HK-2 (cell line): ENCODE measurements around the gene ATAD3A.
"Not testable (repeated sequence)": the region's sequence is repeated elsewhere in the genome, so short reads cannot be mapped to it uniquely, and the experiment has no call there.

Experiments
- DNase-seq: peaks from one replicate; pipeline ENCODE4 v3.0.0-alpha.2; 2018; ENCODE audit not compliant: unreplicated experiment

The ATAD3A gene

DNA sequence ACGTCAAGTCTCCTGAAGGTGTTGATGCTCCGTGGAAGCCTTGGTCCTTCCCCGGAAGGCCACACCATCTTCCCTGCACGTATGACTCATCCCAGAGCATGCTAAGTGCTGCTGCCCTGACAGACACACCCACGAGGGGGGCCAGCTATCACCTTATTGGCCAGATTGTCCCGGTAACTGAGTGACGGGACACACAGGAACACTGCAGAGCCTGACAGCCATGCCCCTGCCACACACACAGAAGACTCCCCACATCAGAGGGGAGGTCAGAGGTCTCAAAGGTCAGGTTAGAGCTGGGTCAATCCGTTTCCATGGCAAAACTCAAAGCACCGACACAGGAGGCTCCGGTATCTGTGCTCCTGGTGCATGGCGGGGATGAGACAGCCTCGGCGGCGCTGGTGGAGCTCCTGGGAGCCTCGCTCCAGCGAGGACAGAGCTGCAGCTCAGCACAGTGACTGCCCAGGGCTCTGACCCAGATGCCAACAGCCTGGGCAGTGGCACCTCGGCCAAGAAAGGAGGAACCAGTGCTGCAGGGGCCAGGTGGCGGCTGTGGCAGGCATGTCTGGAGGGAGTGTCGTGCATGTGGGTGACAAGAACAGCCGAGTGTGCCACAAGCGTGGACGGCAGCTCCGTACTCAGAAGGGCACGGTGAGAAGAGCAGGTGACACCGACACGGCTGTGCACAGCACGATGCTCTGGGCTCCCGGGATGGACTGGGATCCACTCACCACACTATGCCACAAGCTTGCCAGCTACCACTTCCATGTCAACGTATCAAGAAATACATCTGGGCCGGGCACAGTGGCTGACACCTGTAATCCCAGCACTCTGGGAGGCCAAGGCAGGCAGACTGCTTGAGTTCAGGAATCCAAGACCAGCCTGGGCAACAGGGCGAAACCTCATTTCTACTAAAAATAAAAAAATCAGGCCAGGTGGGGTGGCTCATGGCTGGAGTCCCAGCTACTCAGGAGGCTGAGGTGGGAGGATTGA is 43.3 kb downstream of the ATAD3A start:
- DNase-seq = peak; percentile 67

- no peak for DNase-seq
These were observed 44.5 kb downstream of the ATAD3A start for GRCh38 chr1:1556505-1556904.

GRCh38 chr1:1556961-1557360 is 45.0 kb downstream of the ATAD3A start:
- DNase-seq = not testable (repeated sequence)

DNA sequence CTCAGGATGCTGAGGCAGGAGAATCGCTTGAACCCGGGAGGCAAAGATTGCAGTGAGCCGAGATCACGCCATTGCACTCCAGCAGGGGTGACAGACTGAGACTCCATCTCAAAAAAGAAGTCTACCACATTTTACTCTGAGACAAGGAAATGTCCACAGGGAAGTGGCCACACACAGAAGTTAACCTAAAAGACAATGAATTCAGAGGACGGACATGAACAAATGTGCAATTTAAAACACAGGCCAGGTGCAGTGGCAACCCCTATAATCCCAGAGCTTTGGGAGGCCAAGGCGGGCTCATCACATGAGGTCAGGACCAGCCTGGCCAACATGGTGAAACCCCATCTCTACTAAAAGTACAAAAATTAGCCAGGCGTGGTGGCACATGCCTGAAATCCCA is 45.7 kb downstream of the ATAD3A start:
- not testable (repeated sequence) for DNase-seq

- DNase-seq = no peak
These were observed 46.6 kb downstream of the ATAD3A start for GRCh38 chr1:1558591-1558990.

GRCh38 chr1:1559066-1559465 is 47.1 kb downstream of the ATAD3A start:
- DNase-seq = no peak

DNA sequence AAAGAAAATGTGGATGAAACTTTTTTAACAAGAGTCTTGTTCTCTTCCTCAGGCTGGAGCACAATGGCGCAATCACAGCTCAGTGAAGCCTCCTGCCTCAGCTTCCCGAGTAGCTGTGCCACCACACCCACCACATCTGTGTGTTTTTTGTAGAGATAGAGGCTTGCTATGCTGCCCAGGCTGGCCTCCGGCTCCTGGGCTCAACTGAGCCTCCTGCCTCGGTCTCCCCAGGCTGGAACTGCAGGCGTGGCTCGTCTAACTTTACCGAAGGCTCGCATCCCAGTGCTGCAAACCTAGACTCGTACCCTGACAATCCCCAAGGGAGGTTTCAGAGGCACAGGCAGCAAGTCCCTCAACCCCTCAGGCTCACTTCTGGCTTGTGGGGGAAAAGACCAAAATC is 48.2 kb downstream of the ATAD3A start:
- no peak for DNase-seq

GRCh38 chr1:1561801-1562470 is 50.0 kb downstream of the ATAD3A start:
- DNase-seq = no peak

DNA sequence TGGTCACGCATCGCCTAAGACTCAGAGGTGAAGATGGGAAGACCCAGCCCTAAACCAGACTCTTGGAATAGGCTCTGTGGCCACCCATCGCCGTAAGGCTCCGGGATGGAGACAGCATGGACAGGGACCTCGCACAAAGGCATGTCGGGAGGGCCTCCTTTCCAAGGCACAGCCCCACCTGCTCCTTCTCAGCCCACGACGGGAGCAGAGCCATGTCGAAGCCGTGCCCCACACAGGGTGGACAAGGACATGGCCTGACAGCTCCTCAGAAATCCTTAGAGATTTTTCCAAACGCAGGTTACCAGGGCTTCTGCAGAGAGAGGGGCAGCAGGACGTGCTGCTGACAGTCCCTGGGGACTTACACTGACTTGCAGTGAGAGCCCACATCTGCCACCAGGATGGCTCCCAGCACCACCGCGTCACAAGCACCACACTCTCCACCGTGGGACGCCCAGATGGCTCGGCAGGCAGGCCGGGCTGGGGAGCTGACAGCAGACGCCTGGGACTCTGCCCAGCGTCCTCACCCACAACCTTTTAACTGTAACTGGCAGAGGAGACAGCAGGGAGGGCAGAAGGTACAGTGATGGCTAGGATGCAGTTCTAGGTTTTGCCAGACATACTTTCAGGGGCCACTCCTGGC is 50.7 kb downstream of the ATAD3A start:
- no peak for DNase-seq

DNA sequence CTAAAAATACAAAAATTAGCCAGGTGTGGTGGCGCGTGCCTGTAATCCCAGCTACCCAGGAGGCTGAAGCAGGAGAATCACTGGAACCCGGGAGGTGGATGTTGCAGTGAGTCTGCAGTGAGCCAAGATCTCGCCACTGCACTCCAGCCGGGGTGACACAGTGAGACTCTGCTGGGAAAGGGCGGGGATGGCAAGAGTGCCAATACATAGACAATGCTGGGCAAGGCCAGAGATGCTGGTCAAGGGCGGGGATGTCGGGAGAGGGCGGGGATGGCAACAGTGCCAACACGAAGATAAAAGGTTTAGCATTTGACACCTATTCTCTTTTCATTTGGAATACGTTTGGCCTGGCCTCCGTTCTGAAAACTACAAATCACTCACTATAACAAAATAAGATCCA is 51.7 kb downstream of the ATAD3A start:
- DNase-seq = no peak

- no peak for DNase-seq
These were observed 52.3 kb downstream of the ATAD3A start for GRCh38 chr1:1564268-1564667.

- DNase-seq = no peak
These were observed 53.4 kb downstream of the ATAD3A start for GRCh38 chr1:1565340-1565739.

DNA sequence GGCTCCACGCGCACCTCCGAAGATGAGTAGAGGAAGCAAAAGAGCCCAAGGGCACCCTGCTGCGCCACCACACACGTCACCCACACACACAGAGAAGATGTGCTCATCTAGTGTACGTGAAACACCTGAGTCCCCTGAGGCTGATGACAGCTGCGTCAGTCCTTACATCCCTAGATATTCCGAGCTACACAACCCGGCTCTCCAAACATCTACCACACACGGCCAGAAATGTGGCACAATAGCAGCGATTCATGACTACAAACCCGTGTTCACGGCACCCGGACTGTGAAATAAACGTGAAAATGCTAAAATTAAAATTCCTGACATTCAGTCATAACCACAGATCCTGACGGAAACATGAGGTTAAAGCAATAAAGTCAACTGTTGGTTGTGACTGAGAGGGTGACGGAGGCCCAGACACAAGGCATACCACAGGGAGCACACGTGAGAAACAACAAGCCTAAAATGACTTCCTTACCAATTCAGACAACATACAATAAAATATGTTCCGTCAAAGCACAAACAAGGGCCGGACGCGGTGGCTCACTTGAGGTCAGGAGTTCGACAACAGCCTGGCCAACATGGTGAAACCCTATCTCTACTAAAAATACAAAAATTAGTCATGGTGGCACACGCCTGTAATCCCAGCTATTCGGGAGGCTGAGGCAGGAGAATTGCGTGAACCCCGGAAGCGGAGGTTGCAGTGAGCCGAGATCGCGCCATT is 55.4 kb downstream of the ATAD3A start:
- DNase-seq = no peak

- DNase-seq = no peak
These were observed 55.9 kb downstream of the ATAD3A start for GRCh38 chr1:1567891-1568291.

DNA sequence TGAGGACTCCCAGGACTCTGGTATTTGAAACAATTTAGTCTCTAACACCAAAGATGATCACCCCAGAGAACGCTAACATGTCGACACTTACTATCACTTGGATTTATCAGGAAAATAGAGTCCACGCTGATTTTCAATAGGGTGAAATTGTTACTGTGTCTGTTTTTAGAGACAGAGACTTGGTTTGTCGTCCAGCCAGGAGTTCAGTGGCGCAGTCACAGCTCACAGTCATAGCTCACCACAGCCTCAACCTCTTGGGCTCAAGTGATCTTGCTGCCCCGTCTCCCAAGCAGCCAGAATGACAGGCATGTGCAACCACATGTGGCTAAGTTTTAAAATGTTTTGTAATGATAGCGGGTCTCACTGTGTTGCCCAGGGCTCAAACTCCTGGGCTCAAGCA is 57.4 kb downstream of the ATAD3A start:
- DNase-seq = no peak

GRCh38 chr1:1573843-1574720 is 62.1 kb downstream of the ATAD3A start:
- DNase-seq = peak; percentile 70

DNA sequence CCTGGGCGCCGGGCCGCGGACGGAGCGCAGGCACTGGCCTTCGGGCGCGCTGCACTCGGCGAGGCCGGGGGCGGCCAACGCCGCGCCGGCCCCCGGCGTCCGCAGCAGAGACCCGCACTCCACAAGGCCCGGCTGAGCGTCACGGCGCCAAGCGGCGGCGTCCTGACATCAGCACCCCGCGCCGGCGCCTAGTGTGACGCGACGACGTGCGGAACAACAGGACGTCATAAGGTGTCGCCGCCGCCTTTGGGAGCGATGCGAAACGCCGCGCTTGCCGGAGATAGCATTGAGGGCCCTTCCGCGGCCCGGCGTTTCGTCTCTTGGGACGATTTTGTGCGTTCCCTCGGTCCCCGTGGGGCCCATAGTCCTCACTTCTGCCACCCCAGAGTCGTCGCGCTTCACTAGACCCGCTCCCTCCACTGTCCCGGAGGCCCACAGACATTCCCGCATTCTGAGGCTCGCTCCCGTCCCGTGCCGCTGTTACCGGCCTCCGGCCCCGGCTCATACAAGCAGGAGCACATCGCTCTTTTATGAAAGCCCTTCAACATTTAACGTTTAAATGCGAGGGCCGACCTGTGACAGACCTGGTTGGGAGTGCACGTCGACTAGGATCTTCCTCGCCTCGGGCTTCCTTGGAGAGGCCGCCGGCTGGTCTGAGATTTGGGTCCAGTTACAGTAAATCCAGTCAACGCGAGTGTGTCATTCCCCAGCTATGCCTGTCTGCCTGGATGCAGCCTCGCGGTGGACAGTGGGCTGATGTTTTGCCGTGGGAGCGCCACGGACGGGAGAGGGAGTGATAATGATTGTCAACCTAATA is 63.0 kb downstream of the ATAD3A start, which contains the start of gene SSU72:
TSS of gene SSU72 (minus strand) at position 143 of the 817 bp plus-strand sequence. CDS start 306 bp downstream, outside the sequence.
- peak; percentile 90 for DNase-seq

DNA sequence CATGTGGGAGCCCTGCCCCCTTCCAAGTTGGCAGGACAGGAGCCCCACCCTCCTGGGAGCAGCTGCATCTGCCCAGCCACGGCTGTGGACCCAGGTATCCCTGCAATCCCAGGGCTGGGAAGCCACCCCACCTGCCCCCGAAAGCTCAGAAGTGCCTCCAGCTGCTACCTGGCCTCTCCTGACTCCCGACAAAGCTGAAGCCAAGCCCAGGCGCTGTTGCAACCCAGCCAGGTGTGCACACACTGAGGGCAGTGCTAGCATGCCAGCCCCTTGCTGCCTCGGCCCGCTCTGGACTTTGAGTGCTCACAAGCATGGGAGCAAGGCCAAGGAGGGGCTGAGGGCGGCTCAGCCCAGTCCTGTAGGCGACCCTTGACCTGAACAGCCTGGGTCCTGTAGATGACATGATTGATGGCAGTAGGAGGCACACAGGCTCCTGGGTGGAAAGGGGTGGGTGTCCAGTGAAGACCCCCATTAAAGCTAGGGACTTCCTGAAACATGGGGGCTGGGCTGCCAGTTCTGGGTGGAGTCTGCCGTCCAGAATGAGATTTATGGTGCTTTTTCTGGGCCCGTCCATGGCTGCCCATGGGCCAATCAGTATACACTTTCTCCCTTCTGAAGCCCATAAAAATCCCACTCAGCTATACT is 65.5 kb downstream of the ATAD3A start:
- DNase-seq = no peak

DNA sequence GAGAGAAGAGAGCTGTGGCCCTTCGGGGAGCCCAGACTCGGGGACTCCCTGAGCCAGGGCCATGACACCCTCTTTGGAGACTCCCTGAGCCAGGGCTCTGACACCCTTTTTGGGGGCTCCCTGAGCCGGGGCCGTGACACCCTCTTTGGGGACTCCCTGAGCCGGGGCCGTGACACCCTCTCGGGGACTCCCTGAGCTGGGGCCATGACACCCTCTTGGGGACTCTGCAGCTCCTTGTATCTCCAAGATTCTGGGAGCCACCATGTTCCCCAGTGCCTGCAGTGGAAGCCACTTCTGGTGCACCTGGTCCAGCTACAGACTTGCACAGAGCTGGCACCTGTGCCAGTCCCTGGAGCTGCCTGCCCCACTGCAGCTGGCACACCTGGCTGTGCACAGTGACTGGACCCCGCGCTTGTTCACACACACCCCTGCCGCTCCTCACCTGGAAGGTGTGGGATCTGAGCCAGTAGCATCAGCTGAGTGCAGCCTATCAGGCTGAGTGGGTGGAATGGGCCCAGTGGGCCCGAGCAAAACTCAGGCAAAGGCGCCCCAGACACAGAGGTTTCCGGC is 66.5 kb downstream of the ATAD3A start:
- no peak for DNase-seq
